GM18909 (cell line): ENCODE data around the gene HCN2.

ENCODE experiments used
- ATAC-seq: cut with Tn5 transposase; IDR thresholded peaks from one replicate; pipeline ENCODE4 v1.9.1; 2021; ENCODE audit warnings: mild to moderate bottlenecking; ENCODE audit not compliant: unreplicated experiment, poor library complexity

HCN2 gene

DNA sequence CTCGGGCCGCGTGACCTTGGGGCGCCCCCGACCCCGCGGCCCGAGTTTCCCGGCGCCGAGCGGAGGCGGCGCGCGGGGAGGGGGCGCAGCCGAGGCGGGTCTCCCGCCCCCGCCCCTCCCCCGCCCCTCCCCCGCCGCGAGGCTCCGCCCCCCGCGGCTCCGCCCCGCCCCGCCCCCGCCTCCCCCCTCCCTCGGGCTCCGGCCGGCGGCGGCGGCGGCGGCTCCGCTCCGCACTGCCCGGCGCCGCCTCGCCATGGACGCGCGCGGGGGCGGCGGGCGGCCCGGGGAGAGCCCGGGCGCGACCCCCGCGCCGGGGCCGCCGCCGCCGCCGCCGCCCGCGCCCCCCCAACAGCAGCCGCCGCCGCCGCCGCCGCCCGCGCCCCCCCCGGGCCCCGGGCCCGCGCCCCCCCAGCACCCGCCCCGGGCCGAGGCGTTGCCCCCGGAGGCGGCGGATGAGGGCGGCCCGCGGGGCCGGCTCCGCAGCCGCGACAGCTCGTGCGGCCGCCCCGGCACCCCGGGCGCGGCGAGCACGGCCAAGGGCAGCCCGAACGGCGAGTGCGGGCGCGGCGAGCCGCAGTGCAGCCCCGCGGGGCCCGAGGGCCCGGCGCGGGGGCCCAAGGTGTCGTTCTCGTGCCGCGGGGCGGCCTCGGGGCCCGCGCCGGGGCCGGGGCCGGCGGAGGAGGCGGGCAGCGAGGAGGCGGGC lies at the start of gene HCN2:
HCN2 (plus strand) TSS at position 189 of the 703 bp plus-strand sequence; CDS start at position 254, 65 bp downstream.
- ATAC-seq, result no peak

DNA sequence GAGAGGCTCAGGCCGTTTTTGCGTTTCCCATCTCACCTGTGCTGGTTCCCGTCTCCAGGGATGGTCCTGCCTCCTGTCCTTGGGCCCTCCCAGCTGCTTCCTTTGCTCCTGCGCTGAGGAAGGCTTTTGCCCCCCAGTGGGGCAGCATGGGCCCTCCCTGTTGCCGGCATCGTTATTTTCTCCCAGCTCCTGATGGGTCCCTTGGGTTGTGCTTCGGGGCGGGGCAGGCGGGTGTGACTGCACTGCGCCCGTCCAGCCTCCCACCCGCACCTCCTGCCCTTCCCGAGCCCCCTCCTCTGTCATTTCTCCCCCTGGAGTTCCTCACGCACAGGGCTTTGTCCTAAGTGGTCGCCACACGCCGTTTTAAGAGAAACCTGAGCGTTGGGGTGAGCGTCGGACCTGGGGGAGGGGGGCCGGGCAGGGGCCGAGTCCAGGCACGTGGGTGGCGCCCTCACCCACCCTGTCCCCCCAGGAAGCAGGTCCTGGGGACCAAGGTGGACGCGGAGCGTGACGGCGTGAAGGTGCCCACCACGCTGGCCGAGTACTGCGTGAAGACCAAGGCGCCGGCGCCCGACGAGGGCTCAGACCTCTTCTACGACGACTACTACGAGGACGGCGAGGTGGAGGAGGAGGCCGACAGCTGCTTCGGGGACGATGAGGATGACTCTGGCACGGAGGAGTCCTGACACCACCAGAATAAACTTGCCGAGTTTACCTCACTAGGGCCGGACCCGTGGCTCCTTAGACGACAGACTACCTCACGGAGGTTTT lies 48.6 kb upstream of the HCN2 start:
- no peak for ATAC-seq

DNA sequence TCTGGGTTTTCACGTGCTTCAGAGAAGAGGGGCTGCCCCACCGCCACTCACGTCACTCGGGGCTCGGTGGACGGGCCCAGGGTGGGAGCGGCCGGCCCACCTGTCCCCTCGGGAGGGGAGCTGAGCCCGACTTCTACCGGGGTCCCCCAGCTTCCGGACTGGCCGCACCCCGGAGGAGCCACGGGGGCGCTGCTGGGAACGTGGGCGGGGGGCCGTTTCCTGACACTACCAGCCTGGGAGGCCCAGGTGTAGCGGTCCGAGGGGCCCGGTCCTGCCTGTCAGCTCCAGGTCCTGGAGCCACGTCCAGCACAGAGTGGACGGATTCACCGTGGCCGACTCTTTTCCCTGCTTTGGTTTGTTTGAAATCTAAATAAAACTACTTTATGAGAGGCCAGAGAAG lies 48.0 kb upstream of the HCN2 start:
- no peak for ATAC-seq

GRCh38 chr19:542173-542866 lies 47.4 kb upstream of the HCN2 start:
- no peak for ATAC-seq

DNA sequence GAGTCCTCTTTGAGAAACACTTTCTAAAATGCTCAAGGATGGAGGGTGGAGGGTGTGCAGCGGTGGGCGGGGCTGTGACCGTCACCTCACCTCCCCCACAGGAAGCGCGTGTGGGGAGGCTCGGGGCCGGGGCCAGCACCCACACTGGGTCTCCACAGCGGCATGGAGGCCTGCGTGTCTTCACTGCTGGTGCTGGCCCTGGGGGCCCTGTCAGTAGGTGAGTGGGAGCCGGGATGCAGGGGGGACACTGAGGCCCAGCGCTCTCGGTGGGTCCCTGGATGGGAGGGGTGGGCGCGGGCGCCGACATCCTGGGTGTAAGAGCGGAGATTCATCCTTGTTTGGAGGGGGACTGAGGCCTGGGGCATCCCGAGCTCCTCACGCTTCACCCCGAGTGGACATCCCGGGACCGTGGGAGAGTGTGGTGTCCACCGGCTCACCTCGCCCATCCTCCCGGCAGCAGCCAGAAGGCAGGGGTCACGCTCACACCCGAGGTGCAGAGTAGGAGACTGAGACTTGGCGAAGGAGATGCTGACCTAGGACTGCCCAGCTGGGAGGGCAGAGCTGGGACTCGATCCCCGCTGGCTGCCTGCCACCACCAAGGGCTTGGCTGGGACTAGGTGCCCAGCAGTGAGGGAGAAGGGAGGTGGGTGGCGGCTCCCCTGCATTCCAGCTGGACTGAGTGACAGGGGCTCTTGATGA lies 45.6 kb upstream of the HCN2 start, which contains the start of gene GZMM:
GZMM (plus strand) TSS at position 144 of the 699 bp plus-strand sequence; CDS start at position 163, 19 bp downstream.
- no peak for ATAC-seq

DNA sequence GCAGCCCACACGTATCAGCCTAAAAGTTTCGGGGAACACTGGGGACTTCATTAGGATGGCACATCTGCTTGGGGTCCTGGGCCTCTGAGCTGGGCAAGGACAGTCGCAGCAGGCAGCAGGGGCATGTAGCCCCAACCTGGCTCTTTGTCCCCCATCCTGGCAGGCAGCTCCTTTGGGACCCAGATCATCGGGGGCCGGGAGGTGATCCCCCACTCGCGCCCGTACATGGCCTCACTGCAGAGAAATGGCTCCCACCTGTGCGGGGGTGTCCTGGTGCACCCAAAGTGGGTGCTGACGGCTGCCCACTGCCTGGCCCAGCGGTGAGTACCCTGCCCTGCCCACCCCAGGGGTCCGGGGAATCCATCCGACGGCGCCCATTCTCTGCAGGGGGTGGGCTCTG lies 42.6 kb upstream of the HCN2 start:
- no peak for ATAC-seq

- no peak for ATAC-seq
Measured at GRCh38 chr19:547836-548720, 41.6 kb upstream of the HCN2 start.

DNA sequence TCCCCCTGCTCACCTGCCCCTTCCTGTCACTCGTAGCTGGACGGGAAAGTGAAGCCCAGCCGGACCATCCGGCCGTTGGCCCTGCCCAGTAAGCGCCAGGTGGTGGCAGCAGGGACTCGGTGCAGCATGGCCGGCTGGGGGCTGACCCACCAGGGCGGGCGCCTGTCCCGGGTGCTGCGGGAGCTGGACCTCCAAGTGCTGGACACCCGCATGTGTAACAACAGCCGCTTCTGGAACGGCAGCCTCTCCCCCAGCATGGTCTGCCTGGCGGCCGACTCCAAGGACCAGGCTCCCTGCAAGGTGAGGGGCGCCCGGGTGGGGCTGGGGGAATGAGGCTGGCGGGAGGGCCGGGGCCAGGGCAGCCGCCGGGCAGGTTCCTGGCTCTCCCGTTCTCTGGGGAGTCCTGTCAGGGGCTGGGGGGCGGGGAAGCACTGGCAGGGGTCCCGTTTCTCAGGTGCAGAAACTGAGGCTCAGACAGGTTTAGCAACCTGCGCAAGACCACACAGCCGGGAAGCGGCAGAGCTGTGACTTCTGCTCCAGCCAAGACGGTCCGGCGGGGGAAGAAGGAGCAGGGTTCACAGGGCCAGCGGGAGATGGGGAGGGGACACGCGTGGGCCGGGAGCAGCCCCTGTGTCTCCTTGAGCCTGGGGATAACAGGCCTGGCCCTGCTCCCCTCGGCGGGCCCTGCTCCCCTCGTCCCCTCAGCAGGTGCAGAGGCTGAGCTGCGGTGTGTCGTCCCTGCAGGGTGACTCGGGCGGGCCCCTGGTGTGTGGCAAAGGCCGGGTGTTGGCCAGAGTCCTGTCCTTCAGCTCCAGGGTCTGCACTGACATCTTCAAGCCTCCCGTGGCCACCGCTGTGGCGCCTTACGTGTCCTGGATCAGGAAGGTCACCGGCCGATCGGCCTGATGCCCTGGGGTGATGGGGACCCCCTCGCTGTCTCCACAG lies 40.5 kb upstream of the HCN2 start:
- no peak for ATAC-seq

GRCh38 chr19:554817-555216 lies 34.9 kb upstream of the HCN2 start:
- no peak for ATAC-seq

GRCh38 chr19:555474-555808 lies 34.2 kb upstream of the HCN2 start:
- ATAC-seq, result no peak

DNA sequence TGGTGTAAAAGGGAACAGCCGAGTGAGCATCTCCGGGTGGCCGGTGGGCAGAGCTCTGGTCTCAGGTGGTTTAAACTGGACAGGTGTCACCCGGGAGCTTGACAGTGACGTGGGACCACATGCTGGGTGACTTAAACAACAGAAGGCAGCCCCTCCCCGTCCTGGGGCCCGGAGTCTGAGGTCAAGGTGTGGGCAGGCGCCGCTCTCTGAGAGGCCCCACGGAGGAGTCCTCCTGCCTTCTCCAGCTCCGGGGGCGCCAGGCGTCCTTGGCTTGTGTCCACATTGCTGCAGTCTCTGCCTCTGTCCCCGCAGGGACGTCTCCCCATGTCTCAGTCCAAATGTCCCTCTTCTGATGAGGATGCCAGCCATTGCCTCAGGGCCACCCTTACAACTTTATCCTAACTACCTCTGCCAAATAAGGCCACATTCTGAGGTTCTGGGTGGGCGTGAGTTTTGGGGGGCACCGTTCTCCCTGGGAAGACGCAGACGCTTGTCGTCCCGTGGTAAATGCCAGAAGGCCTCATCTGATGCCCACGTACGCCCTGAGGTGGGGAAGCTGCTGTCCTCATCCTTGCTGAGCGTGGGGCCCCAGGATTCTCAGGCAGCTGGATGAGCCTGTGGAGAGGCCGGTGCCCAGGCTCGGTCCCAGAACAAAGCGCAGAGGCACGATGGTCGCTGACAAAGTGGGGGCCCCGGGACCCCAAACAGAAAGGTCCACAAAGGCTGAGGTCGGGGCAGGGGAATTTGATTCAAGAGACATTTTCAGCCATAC lies 32.9 kb upstream of the HCN2 start:
- no peak for ATAC-seq

DNA sequence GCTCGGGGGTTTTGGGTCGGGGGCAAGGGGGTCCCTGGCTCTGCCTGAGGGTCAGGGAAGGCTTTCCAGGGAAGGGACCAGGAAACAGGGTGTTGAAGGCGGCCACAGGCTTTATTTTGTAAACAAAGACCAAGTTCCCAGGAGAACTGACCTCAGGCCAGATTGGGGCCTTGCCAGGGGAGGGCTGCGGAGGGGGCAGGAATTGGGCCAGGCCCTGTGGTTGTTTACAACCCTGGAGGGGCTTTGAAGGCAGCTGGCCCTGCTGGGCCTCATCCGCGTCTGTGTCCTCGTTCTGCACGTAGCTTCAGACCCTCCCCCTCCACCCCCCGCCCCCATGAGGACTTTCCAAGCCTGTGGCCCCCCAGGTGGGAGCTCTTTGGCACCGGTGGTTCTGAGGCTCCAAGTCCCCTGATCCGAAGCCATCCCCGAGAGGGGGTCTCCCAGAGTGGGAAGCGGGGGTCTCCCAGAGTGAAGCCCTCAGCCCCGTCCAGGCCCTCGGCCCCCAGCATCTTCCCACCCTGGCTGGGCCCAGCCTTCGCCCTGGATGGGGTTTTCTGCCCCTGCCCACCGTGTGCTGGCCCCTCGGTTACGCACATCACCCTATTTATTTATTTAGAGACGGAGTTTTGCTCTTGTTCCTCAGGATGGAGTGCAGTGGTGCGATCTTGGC lies 30.8 kb upstream of the HCN2 start:
- ATAC-seq, result no peak

GRCh38 chr19:560121-560520 lies 29.6 kb upstream of the HCN2 start:
- ATAC-seq, result no peak

DNA sequence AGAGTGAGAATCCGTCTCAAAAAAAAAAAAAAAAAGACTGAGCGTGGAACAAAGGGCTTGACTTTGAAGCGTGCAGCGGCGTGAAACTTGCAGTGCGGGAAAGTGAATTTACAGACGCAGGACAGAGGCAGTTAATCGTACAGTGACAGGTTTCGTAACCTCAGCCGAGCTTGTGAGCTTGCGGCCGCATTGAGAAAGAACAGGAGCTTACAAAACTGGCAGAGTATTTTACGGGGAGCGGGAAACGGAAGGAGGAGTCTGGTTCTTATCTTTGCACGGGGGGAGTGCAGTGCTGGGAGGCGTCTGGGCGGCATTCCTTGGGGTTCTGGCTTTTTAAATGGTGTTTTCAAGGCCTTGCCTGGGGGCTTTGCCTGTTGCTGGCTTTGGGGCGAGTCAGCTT lies 23.3 kb upstream of the HCN2 start:
- ATAC-seq, result no peak

DNA sequence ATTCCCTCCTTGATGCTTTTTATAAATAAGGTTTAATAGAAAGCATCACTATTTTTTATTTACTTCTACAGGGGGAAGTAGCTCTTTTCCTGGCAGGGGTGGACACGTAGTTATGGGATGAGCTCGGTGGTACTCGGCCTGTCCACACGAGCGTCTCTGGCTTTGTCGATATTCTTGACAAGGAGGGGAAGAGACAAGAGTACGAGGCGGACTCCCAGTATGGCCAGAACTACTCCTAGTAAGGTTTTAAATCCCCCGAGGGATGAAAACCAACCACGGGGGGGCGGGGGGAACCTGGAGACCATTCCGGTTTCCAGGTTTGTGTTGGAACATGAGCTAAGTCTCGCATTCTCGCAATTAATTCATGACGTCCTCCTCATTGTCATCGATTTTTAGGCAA lies 22.8 kb upstream of the HCN2 start:
- no peak for ATAC-seq

DNA sequence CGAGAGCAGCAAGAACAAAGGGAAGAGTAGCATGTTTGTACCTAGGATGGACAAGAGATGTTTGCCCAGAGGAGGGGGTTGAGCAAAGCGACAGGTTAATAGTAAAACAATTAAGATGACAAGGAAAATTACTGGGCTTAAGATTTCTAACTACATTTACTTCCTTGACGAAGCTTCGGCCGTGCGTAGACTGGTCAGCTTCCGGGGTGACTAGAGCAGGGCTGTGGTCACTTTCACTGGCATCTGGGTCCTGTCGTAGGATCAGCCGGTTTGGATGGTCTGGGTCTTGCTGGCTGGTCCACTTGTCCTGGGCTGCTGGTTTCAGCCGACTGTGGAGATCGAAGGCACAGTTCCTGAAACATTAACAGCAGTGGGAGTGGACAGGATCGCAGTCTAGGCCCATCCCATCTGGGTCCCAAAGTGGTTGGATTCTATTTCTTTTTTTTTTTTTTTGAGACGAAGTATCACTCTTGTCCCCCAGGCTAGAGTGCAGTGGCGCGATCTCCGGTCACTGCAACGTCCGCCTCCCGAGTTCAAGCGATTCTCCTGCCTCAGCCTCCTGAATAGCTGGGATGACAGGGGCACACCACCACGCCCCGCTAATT lies 22.3 kb upstream of the HCN2 start:
- no peak for ATAC-seq

DNA sequence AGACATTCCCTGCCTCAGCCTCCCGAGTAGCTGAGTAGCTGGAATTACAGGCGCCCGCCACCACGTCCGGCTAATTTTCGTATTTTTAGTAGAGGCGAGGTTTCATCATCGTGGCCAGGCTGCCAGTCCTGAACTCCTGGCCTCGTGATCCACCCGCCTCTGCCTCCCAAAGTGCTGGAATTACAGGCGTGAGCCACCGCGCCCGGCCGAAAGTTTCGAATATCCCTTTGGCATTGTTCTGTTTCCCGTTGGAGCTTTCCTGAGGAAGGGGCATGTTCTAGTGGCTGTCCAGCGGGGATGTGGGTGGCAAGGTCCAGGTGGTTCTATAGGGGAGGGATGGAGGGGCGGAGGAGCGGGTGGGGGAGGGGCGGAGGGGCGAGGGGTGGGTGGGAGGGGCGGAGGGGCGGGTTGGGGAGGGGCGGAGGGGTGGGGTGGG lies 19.4 kb upstream of the HCN2 start:
- ATAC-seq, result no peak
